ENCODE measurements around the gene RPS2.

Gene RPS2

GRCh38 chr16:1984347-1985225, 20.0 kb upstream of the RPS2 start:
- peak overlapping the region; percentile 87 for H3K4me3 ChIP-seq (ENCODE audit: low read length, poor library complexity, severe bottlenecking)
- no peaks in the 10 kb centered on the region for H3F3A ChIP-seq (ENCODE audit: low read depth)
- H3K27me3 ChIP-seq (ENCODE audit: insufficient read depth, low read length, poor library complexity, severe bottlenecking) = no peaks in the 10 kb centered on the region
- peak overlapping the region; percentile 89 for H3K4me2 ChIP-seq (ENCODE audit: low read depth, low read length, poor library complexity, severe bottlenecking)
- no peaks in the 10 kb centered on the region for H3K9me2 ChIP-seq (replicated peaks; ENCODE audit: low read depth, low read length)
- TF ChIP-seq EZH2phosphoT487 (IDR thresholded peaks at IDR 0.05; ENCODE audit: borderline replicate concordance) (no peak), CTCF (conservative IDR thresholded peaks at IDR 0.05; ENCODE audit: low read length) (no peak)
- peaks cover 21% of the 10 kb centered on the region for H3K79me2 ChIP-seq (ENCODE audit: insufficient read depth, low read length)
- H3K36me3 ChIP-seq (ENCODE audit: insufficient read depth, low read length) = no peaks in the 10 kb centered on the region; the same call in 1 of the 2 replicates
- H3K9me3 ChIP-seq (ENCODE audit: insufficient read depth, low read depth, low read length) = no peaks in the 10 kb centered on the region
- no peaks in the 10 kb centered on the region for H3K4me1 ChIP-seq (ENCODE audit: insufficient read depth, low read length, poor library complexity, severe bottlenecking)
- H2AFZ ChIP-seq (ENCODE audit: low read length) = peak overlapping the region; percentile 60; the same call in 1 of the 2 replicates
- H4K20me1 ChIP-seq (ENCODE audit: insufficient read depth, low read length, poor library complexity, severe bottlenecking) = no peaks in the 10 kb centered on the region
- peak overlapping the region; percentile 88 for H3K9ac ChIP-seq (ENCODE audit: low read depth, low read length, poor library complexity, severe bottlenecking)

GRCh38 chr16:1983544-1984346, 19.1 kb upstream of the RPS2 start, which contains the start of gene GFER:
Gene GFER, plus strand, starts transcription at chr16:1984193. Its CDS starts 26 bp downstream, at chr16:1984219.
- Histone ChIP-seq H3K79me2 (ENCODE audit: insufficient read depth, low read length) (peaks cover 21% of the 10 kb centered on the region), H3K4me3 (ENCODE audit: low read length, poor library complexity, severe bottlenecking) (peak within 1 kb of the TSS; percentile 87), H3K9ac (ENCODE audit: low read depth, low read length, poor library complexity, severe bottlenecking) (peak within 1 kb of the TSS; percentile 88), H4K20me1 (ENCODE audit: insufficient read depth, low read length, poor library complexity, severe bottlenecking) (no peaks in the 10 kb centered on the region), H2AFZ (ENCODE audit: low read length) (peak within 1 kb of the TSS; percentile 78; the same call in 1 of the 2 replicates), H3K9me3 (ENCODE audit: insufficient read depth, low read depth, low read length) (no peaks in the 10 kb centered on the region), H3K9me2 (replicated peaks; ENCODE audit: low read depth, low read length) (no peaks in the 10 kb centered on the region), H3K4me1 (ENCODE audit: insufficient read depth, low read length, poor library complexity, severe bottlenecking) (no peaks in the 10 kb centered on the region), H3K27me3 (ENCODE audit: insufficient read depth, low read length, poor library complexity, severe bottlenecking) (no peaks in the 10 kb centered on the region), H3K4me2 (ENCODE audit: low read depth, low read length, poor library complexity, severe bottlenecking) (peak within 1 kb of the TSS; percentile 89), H3K36me3 (ENCODE audit: insufficient read depth, low read length) (no peaks in the 10 kb centered on the region; the same call in 1 of the 2 replicates), H3F3A (ENCODE audit: low read depth) (no peaks in the 10 kb centered on the region)
- no peak for TF ChIP-seq EZH2phosphoT487 (IDR thresholded peaks at IDR 0.05; ENCODE audit: borderline replicate concordance)
- TF ChIP-seq CTCF (conservative IDR thresholded peaks at IDR 0.05; ENCODE audit: low read length) = no peak; the same call in 1 of the 2 replicates

- no peaks in the 10 kb centered on the region for H3K9me2 ChIP-seq (replicated peaks; ENCODE audit: low read depth, low read length)
- H3F3A ChIP-seq (ENCODE audit: low read depth) = no peaks in the 10 kb centered on the region
- no peaks in the 10 kb centered on the region; the same call in 1 of the 2 replicates for H3K36me3 ChIP-seq (ENCODE audit: insufficient read depth, low read length)
- no peaks in the 10 kb centered on the region for H3K27me3 ChIP-seq (ENCODE audit: insufficient read depth, low read length, poor library complexity, severe bottlenecking)
- peak overlapping the region; percentile 61 for H3K4me2 ChIP-seq (ENCODE audit: low read depth, low read length, poor library complexity, severe bottlenecking)
- no peaks in the 10 kb centered on the region for H4K20me1 ChIP-seq (ENCODE audit: insufficient read depth, low read length, poor library complexity, severe bottlenecking)
- peak overlapping the region; percentile 78; the same call in 1 of the 2 replicates for H2AFZ ChIP-seq (ENCODE audit: low read length)
- peak overlapping the region; percentile 87 for H3K4me3 ChIP-seq (ENCODE audit: low read length, poor library complexity, severe bottlenecking)
- H3K9ac ChIP-seq (ENCODE audit: low read depth, low read length, poor library complexity, severe bottlenecking) = no peak overlapping the region
- H3K9me3 ChIP-seq (ENCODE audit: insufficient read depth, low read depth, low read length) = no peaks in the 10 kb centered on the region
- H3K4me1 ChIP-seq (ENCODE audit: insufficient read depth, low read length, poor library complexity, severe bottlenecking) = no peaks in the 10 kb centered on the region
- peaks cover 21% of the 10 kb centered on the region for H3K79me2 ChIP-seq (ENCODE audit: insufficient read depth, low read length)
- TF ChIP-seq CTCF (conservative IDR thresholded peaks at IDR 0.05; ENCODE audit: low read length) = no peak
- no peak for TF ChIP-seq EZH2phosphoT487 (IDR thresholded peaks at IDR 0.05; ENCODE audit: borderline replicate concordance)
Observed at GRCh38 chr16:1982991-1983543, 18.4 kb upstream of the RPS2 start.
